Islet of Langerhans (tissue), 1 donor: ENCODE results near the gene DENND2D.
"Not testable (repeated sequence)": the region's sequence is repeated elsewhere in the genome, so short reads cannot be mapped to it uniquely, and the experiment has no call there.

Source experiments
- FAIRE-seq: peaks from one replicate; lab custom pipeline; 2011; peaks lifted over from hg19 to GRCh38; lab: Jason Lieb, UNC

Gene DENND2D

DNA sequence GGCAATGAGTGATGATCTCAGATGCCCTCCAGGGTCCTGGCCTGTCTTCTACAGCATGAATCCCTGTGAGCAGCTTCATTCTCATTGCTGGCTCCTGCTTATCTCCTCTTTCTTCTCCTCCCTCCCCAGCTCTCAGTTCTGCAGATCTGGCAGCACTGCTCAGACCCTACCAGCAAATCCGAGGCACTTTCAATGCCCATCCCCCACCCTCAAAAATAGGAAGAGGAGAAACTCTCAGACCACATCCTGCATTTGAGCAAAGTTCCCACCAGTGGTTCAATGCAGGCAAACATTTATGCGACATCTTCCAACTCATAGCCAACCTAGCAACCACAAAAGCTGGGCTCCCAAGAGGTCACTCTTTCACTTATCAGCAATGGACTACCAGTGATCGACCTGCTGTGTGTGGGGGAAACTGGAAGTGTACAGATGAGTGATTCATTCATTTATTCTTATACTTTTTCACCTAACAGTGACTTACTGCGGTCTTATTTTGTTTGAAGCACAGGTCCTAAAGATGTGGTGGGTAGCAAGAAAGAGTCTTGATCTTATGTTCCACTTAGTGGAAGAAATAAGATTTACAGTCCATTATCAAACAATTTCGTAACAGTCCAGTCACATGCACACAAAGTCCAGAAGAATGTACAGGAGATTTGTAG lies 21.3 kb upstream of the DENND2D start:
- FAIRE-seq = no peak

DNA sequence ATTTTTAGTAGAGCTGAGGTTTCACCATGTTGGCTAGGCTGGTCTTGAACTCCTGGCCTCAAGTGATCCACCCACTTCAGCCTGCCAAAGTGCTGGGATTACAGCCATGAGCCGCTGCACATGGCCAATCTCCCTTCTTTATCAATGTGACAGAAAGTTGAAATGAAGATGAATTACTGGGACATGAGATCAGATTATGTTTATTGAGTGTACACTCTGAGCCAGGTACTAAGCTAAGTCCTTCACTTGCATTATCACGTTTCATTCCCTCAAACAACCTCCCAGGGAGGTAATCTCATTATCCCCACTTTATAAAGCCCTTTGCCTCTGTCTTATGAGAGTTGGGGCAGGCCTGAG lies 20.8 kb upstream of the DENND2D start:
- no peak for FAIRE-seq

DNA sequence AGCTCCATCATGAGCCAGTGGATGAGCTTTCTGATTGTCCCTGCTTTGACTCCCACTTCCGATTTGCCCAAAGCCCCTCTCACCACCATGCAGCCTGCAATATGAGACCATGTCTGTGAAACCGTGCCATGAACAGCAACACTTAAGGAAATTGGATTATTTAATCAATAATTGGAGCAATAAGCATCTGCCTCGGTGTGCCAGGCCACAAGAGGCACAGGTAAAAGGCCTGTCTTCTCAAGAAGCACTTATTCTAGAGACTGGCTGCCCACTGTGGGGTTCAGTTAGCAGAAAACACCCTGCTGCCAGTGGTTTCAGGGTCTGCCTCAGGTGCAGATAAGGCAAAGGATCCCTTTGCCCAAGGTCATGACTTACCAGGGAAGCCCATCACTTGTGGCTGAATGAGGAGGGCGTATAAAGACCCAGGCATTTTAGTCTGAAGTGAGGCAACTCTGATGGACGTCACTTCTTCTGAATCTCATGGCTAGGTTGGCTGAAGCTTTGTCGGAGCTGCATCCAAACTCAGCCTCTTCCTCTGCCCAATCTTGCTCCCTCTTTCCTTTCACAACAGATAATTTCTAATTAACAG lies 19.9 kb upstream of the DENND2D start:
- FAIRE-seq = no peak

DNA sequence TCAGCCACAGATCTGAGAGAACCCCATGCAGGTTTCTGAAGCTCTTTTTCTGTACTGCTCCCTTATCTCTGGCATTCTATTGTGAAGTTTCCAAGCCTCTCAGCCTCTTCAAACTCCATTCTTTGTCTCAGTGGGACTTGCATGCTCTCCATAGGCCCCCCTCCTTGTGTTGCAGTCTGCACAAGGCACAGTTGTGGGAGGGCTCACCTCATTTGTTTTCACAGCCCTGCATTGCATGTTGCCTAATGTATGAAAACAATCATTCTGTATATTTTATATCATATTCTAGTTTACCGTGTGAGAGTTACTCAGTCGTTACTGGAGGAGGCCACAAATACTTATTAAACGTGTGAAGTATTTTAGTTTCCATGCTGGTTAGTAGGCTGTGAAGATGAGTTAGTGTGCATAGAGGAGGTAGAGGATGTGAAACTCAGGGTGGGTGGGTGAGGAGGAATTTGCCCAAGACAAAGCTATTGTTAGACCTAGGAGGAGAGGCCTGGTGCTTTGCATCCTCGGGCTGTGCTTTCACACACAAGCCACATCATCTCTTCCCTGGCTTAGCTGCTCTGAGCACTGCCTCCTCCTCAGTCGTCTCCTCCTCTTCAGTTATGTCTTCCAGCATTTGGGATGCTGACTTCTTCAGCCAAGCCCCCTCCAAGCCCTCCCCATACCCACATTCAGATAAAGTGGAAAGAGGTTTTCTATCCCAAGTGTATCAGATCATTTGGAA lies 19.3 kb upstream of the DENND2D start:
- no peak for FAIRE-seq

DNA sequence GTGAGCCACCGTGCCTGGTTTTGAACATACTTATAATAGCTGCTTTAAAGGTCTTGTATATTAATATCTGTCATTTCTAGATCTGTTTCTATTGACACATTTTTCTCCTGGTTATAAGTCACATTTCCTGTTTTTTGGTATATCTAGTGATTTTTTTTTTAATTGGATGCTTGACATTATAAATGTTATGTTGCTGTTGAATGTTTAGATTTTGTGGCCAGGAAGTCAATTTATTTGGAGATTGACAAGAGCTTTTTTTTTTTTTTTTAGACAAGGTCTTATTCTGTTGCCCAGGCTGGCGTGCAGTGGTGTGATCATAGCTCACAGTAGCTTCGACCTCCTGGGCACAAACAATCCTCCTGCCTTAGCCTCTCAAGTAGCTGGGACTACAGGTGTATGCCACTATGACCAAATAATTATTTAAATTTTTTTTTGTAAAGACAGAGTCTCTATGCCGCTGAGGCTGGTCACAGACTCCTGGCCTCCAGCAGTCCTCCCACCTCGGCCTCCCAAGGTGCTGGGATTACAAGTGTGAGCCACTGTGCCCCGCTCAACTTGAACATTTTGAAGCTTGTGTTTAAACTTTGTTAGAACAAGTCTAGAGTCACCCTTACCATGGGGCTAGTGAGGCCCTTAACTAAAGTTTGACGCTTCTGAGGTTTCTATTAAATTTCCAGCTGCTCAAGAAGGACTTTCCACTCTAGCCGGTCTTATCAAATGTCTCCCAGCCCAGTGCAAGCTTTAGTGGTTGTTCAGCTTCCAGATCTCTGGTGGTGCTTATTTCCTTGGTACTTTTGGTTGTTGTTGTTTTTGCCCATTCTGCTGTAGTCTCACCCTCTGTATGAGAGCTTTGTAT lies 18.5 kb upstream of the DENND2D start:
- no peak for FAIRE-seq

DNA sequence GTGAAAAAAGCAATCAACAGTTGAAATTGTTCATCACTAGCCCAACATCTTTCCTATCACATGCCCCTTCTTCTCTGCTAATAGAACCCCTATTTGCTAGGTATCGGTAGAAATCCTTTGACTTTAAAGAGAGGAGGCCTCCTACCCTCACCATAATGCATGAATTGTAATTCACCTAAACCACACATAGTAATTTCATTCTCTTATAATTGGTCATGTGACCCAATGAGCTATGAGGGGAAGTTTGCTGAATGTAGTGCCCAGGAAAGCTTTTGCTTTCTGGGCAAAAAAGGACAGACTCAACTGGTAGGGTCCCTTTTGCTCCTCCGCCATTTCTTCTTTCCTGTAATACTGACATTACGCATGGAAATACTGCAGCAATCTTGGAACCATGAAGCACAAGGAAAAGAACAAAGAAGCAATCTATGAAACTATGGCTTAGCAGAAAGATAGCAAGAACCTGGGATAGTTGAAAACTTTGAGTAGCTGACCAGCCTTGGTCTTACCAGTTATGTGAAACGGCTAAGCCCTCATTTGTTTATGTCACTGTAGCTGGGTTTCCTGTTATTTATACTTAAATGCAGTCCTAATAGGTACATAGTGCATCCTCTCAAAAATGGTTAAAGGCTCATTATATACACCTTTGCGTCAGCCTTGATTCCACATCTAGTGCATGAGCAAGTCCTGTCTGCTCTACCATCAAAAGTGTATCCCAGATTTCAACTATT lies 16.9 kb upstream of the DENND2D start:
- no peak for FAIRE-seq

DNA sequence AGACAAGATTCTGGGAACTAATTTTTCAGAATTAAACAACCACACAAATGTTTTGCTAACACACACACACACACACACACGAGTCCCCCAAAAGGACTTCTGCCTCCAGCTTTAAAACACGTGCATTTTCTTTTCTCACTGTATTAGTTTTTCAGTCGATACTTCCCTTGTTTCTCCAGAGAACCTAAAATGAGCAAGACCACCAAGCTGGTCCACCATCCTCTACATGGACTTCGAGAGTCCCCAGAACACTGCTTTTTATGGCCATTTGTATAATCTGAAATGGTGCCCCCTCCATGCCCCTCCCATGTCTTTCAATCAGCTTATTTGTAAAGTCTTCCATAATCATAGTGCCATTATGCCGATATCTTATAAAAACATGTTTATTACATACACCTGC lies 16.3 kb upstream of the DENND2D start:
- FAIRE-seq = no peak

DNA sequence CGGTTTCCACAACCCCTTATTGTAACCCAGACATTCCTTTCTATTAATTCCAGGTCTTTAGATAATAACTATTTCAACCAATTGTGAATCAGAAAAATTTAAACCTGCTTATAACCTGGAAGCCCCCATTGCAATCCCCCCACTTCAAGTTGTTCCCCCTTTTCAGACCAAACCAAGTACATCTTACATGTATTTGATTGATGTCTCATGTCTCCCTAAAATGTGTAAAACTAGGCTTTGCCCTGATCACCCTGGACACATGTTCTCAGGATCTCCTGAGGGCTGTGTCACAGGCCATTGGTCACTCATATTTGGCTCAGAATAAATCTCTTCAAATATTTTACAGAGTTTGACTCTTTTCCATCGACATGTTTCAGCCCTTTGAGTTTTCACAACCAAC lies 14.8 kb upstream of the DENND2D start:
- not testable (repeated sequence) for FAIRE-seq

DNA sequence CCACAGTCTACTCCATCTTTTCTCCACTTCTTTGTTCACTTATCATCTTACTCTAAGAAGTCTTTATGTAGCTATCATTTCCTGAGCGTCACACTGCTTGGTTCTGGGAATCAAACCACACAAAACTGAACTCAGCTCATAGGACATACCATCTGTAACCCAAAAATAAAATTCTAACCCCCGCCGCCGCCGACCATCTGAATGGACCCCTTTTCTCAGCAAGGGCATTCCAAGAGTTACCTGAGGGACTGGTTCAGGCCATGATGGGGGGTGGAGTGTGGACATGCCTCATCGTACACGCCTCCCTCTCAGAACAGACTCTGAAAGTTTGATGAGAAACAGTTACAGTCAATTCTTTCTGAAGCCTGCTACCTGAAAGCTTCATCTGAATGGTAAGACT lies 14.4 kb upstream of the DENND2D start:
- no peak for FAIRE-seq

DNA sequence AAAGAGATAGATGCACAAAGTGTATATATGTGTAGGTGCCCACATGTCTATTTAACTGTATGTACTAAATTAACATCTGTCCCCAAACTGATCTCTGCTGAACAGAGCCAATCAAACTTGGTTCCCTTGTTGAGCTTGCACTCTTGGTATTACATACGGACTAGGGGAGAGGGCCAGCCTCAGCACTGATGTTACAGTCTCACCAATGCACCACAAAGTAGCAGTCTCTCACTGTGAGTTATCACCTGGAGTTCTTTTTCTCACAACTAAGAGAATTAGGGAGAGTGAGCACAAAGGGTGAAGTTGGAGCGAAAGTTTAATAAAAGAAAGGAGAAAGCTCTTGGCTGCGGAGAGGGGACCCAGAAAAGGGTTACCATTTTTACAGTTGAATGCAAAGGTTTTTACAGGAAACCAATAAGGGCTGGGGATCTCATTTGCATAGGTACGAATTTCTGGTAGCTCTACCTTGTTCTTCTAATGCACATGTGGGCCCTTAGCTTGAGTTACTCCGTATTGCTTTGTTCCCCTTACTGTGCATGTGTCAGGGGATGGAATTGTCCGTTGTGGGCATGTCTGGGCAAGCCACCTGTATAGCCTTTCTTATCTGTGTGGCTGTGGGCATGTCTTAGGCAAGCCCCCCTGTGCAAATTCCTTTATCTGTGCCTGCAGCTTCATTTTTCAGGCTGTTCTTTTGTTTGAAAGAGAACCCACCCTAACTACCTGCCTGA lies 13.8 kb upstream of the DENND2D start:
- no peak for FAIRE-seq

DNA sequence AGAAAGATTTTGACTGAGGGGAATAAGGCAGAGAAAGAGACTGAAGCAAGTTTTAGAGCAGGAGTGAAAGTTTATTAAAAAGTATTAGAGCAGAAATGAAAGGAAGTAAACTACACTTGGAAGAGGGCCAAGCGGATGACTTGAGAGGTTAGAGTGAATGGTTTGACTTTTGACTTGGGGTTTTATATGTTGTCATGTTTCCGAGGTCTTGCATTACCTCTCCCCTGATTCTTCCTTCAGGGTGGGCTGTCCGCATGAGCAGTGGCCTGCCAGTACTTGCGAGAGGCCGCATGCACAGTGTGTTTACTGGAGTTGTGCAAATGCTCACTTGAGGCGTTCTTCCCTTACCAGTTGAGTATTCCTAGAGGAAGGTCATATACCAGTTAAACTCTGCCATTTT lies 13.0 kb upstream of the DENND2D start:
- FAIRE-seq = no peak

DNA sequence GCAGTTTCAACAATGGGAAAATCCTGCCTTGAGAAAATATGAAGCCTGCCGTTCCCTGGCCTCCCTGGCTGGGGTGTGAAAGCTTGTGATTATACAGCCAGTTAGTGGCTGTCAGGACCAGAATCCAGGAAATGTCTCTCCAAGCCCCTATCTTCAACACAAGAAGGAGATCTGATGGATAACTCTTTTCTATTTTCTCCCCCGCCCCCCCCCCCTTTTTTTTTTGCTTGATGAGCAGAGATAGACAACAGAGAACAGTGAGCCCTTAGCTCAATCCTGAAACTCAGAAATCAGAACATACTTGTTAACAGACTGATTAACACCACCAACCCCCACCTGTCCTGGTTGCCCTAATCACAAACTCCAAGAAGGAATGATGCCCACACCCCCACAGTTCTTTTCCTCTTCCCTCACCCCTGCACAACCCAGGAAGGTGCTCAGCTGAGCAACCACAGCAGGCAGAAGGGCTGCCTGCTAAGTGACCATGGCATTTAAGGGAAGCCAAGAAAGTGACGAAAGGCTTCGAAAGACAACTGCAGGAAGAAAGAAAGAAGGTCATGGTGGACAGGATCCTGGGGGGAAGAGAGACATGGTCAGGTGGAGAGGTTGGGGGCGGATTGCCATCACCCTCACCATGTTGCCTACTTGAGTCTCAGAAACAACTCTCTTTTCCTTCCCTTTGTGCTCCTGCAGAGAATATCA lies 12.3 kb upstream of the DENND2D start:
- no peak for FAIRE-seq

DNA sequence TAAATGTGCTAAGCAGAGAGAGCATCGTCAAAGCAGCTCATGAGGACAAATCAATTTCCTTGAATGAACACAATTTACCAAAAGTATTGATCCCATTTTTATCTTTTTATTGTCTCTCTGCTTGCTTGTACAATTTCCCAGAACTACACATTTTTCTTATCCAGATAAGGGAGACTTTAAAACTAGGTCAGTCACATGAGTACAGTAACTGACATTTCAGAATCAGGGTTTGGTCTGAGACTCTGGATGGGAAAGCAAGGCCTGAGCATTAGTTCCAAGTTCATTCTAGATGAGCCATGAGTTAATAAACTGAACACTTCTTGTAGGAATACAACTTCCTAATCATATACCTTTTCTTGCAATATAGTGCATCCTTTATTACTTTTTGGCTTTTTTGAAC lies 11.5 kb upstream of the DENND2D start:
- no peak for FAIRE-seq

DNA sequence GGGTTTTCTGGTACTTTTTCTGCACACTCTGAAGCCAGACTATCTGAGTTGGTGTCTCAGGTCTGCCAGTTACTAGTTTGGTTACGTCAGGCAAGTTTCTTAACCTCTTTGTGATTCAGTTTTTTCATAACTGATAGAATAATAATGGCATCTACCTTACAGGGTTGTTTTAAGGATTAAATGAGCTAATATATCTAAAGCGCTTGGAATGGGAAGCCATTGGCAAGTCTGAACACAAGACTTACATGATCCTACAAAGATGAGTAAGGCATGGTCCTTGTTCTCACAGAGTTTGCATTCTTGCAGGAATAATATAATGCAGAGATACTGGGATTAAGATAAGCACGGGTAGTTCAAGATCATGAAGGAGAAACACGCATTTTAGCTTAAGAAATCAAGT lies 9.2 kb upstream of the DENND2D start:
- FAIRE-seq = no peak

DNA sequence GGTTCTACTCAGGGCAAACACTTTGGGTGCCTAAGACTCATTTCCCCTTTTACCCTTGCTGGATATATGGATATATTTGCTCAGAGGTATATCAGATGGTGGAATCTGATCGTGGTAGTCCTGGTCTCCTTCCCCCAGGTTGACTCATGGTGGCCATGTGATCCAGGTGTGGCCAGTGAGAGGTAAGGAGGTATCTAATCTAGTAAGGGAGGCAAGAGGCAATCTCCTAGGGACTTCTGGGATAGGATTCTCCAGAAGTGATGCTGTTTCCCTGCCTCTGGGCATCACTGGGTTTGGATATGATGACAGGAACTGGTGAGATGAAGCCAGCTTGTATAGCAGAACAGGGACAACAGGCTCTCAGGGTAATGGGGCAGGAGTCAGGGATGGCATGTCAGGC lies 8.5 kb upstream of the DENND2D start:
- FAIRE-seq = no peak

DNA sequence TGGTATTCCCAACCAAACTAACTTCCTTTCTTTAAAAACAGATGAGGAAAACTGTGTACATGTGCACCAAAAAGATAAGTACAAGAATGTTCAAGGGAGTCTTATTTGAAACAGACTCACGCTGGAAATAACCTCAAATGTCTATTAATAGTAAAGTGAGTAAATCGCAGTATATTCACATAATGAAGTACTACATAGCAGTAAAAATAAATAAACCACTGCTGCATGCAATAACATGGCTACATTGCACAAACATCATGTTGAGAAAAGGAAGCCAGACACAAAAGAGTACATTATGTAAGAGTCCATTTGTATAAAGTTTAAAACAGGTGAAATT lies 5.2 kb upstream of the DENND2D start:
- FAIRE-seq = no peak

DNA sequence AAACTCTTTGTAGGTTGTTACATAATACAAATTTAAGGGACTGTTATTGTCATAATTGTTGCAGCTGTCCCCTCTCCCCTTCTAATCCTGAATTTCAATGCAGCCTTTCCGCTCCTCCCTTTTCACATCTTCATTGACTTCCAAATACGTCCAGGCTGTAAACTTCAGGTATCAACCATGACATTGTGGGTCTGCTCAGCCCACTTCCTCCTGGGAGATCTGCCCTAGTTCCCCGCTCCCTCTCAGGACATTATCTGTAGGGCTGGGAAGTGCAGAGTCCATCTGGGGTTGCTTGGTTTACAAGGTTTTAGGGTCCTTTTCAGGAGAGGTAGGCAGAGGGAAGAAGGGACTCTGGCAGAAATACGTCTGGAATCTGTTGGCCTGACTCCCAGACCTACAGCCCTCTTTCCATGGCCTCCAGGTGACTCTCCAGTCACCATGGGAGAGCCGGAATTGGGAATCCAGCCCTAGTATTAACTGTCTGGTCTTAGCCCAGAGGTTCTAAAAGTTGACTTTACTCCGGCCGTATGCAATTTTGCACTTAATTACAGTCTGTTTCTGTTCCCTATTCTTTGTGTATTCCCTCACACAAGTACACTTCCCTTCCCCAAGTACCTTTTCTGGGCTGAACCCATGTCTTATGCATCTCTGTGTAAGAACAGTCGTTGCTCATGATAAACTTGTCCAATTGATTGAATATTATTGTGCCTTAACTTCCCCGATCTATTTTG lies 4.7 kb upstream of the DENND2D start:
- FAIRE-seq = no peak

DNA sequence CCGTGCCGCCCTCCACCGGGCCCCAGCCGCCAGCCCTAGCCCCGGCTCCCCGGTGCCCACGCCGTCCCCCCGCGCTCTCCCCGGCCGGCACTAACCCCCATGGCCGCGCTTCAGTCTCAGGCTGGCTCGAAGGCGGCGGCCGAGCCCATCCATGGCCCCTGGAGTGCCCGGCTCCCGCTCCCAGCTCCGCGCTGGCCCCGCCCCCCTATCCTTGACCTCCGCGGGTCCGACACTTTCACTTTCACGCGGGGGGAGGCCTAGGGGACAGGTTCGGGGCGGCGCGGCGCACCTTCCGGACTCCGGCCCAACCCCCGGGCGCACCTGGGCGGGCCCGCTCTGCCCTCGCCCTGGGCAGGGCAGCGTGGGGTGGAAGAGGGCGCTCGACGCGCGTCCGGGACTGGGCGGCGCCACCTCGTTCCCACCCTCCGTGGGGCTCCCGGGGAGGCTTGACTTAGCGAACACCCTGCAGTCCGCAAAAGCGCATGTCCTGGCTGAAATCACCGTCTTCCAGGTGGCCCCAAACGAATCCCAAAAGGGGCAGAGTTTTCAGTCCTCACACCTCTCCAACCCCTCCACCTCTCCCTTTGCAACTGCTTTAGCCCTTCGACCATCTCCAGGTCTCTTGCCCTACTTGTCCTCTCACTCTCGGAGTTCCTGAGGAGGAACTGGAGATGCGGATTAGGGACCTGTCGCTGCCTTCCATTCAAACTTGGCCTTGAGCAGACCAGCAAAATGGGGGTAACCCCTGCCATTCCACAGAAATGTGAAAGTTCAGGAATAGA lies 3.9 kb upstream of the DENND2D start:
- FAIRE-seq = no peak

DNA sequence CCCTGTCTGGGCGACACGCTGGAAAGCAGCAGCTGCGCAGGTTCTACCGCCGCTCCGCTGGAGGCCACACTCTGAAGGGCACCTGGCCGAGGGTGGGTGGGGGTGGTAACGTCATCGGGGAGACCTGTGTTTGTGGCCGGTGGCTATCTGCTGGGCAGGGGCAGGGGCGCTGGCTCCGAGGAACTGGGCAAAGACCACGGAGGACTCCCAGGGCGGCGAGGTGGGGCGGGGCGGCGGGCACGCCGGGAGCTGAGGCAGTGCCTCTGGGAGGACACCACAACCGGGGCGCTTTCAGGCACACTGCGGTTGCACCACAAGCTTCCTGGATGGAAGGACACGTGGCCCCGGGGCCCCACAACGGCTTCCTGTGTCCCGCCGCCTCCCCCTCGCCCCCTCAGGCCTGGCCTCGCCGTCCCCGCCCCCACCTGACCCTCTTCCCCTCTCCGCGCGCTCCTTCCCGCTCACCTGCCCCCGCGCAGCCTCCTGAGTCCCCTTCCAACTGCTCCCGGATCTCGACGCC lies 3.3 kb upstream of the DENND2D start:
- no peak for FAIRE-seq
